Thyroid gland (tissue), 4 donors: ENCODE measurements around the gene DCANP1.

ENCODE experiments used
- POLR2A ChIP-seq, 2 donors: fragments of 450-650 bp; IDR thresholded peaks; one replicate each; pipeline ENCODE4 v1.6.1; 2017; ENCODE audit warnings: antibody characterized with exemption in 2 of 2, mild to moderate bottlenecking in 2 of 2, moderate library complexity in 1 of 2
- TF ChIP-seq, protein P1 (sequence below), 6 experiments: fragments of 200-600 bp in 3 of 6; fragments of 450-650 bp in 3 of 6; sonication (generic) in 3 of 6; IDR thresholded peaks; one replicate each; pipeline ENCODE4 v1.5.1; 2016 to 2019; ENCODE audit warnings: antibody characterized with exemption in 6 of 6, mild to moderate bottlenecking in 2 of 6, inconsistent platforms in 1 of 6, moderate library complexity in 1 of 6

DNA sequence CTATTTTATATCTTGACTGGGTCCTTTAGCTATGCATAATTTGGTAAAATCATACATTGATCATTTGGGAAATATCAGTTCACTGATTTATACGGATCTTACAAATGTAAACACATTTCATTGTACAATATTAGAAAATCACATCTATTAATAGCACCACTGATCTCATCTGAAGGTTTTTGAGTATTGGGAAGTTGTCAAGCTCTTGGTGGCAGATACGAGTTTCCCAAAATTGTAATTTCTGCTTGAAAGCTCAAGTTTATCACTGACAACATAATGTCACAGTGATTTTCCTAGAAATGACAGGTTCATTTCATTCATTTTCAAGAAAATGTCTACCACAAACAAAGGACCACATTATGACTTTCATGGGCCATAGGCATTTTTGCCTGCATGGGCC, 45.1 kb downstream of the DCANP1 start:
- no peak for TF ChIP-seq POLR2A (IDR thresholded peaks at IDR 0.05)
- TF ChIP-seq, protein P1, sequence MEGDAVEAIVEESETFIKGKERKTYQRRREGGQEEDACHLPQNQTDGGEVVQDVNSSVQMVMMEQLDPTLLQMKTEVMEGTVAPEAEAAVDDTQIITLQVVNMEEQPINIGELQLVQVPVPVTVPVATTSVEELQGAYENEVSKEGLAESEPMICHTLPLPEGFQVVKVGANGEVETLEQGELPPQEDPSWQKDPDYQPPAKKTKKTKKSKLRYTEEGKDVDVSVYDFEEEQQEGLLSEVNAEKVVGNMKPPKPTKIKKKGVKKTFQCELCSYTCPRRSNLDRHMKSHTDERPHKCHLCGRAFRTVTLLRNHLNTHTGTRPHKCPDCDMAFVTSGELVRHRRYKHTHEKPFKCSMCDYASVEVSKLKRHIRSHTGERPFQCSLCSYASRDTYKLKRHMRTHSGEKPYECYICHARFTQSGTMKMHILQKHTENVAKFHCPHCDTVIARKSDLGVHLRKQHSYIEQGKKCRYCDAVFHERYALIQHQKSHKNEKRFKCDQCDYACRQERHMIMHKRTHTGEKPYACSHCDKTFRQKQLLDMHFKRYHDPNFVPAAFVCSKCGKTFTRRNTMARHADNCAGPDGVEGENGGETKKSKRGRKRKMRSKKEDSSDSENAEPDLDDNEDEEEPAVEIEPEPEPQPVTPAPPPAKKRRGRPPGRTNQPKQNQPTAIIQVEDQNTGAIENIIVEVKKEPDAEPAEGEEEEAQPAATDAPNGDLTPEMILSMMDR (IDR thresholded peaks at IDR 0.05): no peak
